ENCODE results near the gene IL17RE. TPM values are rescaled to one million over a fixed set of nuclear protein-coding genes. Genes with fewer than 3 reads are reported as not detected.

The IL17RE gene
- total RNA-seq, 1 donor from 2014 or later = 4.1 TPM

DNA sequence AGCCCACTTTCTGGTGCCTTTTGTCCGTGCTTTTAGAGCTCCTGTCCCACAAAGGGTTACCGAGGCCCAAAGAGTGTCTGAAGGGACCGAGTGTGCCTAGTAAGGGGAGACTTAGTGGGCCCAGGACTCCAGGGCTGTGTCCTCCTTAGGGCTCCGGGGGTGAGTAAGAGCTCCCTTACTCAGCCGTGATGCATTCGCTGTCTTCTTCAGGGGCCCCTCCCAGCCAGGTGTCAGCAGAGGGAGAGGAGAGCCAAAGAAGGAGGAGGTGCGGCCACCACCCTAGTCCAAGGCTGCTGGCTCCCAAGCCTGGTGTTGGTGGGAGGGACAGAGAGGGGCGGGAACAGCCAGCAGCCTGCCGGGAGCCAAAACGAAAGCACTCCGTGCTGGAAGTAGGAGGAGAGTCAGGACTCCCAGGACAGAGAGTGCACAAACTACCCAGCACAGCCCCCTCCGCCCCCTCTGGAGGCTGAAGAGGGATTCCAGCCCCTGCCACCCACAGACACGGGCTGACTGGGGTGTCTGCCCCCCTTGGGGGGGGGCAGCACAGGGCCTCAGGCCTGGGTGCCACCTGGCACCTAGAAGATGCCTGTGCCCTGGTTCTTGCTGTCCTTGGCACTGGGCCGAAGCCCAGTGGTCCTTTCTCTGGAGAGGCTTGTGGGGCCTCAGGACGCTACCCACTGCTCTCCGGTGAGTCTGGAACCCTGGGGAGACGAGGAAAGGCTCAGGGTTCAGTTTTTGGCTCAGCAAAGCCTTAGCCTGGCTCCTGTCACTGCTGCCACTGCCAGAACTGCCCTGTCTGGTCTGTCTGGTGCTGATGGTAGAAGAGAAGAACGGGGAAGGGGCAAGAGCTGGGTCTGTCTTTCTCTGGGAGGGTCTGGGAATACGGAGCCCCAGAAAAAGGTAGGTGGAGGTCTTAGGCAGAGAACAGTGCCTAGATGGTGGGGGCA lies 14.4 kb downstream of the IL17RE start, which contains the start of gene IL17RC:
Gene IL17RC, plus strand, starts transcription at position 365 of the 947 bp plus-strand sequence. Its CDS starts 218 bp downstream, at position 583.
- H3K4me3 ChIP-seq (ENCODE audit: low read depth, low read length) = peak within 1 kb of the TSS; percentile 64
- no peak for DNase-seq (ENCODE audit: low read depth)
- TF ChIP-seq, protein P1, sequence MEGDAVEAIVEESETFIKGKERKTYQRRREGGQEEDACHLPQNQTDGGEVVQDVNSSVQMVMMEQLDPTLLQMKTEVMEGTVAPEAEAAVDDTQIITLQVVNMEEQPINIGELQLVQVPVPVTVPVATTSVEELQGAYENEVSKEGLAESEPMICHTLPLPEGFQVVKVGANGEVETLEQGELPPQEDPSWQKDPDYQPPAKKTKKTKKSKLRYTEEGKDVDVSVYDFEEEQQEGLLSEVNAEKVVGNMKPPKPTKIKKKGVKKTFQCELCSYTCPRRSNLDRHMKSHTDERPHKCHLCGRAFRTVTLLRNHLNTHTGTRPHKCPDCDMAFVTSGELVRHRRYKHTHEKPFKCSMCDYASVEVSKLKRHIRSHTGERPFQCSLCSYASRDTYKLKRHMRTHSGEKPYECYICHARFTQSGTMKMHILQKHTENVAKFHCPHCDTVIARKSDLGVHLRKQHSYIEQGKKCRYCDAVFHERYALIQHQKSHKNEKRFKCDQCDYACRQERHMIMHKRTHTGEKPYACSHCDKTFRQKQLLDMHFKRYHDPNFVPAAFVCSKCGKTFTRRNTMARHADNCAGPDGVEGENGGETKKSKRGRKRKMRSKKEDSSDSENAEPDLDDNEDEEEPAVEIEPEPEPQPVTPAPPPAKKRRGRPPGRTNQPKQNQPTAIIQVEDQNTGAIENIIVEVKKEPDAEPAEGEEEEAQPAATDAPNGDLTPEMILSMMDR (conservative IDR thresholded peaks at IDR 0.05; ENCODE audit: low read depth, low read length) = no peak

- DNase-seq (ENCODE audit: low read depth) = no peak
- TF ChIP-seq, protein P1 (conservative IDR thresholded peaks at IDR 0.05; ENCODE audit: low read depth, low read length) = no peak
- H3K4me3 ChIP-seq (ENCODE audit: low read depth, low read length) = peak overlapping the region; percentile 59
Measured at GRCh38 chr3:9917820-9918219, 15.2 kb downstream of the IL17RE start.

GRCh38 chr3:9918261-9919038 lies 15.8 kb downstream of the IL17RE start:
- TF ChIP-seq, protein P1 (conservative IDR thresholded peaks at IDR 0.05; ENCODE audit: low read depth, low read length) = no peak
- no peak for DNase-seq (ENCODE audit: low read depth)
- no peak overlapping the region for H3K4me3 ChIP-seq (ENCODE audit: low read depth, low read length)

DNA sequence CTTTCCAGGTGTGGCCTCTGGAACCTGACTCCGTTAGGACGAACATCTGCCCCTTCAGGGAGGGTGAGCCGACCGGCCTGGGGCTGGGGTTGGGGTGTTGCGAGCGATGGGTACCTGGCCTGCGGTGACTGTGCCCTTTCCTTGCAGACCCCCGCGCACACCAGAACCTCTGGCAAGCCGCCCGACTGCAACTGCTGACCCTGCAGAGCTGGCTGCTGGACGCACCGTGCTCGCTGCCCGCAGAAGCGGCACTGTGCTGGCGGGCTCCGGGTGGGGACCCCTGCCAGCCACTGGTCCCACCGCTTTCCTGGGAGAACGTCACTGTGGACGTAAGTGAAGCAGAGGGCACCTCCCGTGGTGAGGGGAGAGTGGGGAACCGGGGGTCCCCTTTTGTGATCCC lies 25.5 kb downstream of the IL17RE start:
- TF ChIP-seq, protein P1 (conservative IDR thresholded peaks at IDR 0.05; ENCODE audit: low read depth, low read length) = no peak
- DNase-seq (ENCODE audit: low read depth) = no peak
- no peak overlapping the region for H3K4me3 ChIP-seq (ENCODE audit: low read depth, low read length)

- TF ChIP-seq, protein P1 (conservative IDR thresholded peaks at IDR 0.05; ENCODE audit: low read depth, low read length) = peak; percentile 19
- no peak overlapping the region for H3K4me3 ChIP-seq (ENCODE audit: low read depth, low read length)
- DNase-seq (ENCODE audit: low read depth) = no peak
Measured at GRCh38 chr3:9930804-9931418, 28.3 kb downstream of the IL17RE start.

- no peak for DNase-seq (ENCODE audit: low read depth)
- TF ChIP-seq, protein P1 (conservative IDR thresholded peaks at IDR 0.05; ENCODE audit: low read depth, low read length) = no peak
- H3K4me3 ChIP-seq (ENCODE audit: low read depth, low read length) = peak overlapping the region; percentile 88
Measured at GRCh38 chr3:9932535-9932842, 29.8 kb downstream of the IL17RE start.

Data from epithelial cell of proximal tubule (primary cell).